ENCODE measurements around the gene SYMPK. TPM values are rescaled to one million over a fixed set of nuclear protein-coding genes. Genes with fewer than 3 reads are reported as not detected.

SYMPK gene
- total RNA-seq, 2 donors from 2014 or later, result 55.7 to 101 TPM

- Histone ChIP-seq H3K9ac (ENCODE audit: low read depth in 2 of 2, low read length in 2 of 2) (peak overlapping the region; percentile 73 to 94), H3K4me3 (peak overlapping the region; percentile 77), H3K27me3 (no peaks in the 10 kb centered on the region), H3K27ac (peak overlapping the region; percentile 97), H3K36me3 (no peaks in the 10 kb centered on the region), H3K4me1 (peaks cover 8% of the 10 kb centered on the region), H3K9me3 (no peaks in the 10 kb centered on the region)
- peak; percentile 96 for TF ChIP-seq CTCF (IDR thresholded peaks at IDR 0.05)
- intact Hi-C loops (cut with DNase I), result no loop called here
- peak; percentile 97 for DNase-seq
Measured at GRCh38 chr19:45770192-45771101, 92.5 kb downstream of the SYMPK start.

- no peaks in the 10 kb centered on the region for H3K27me3 ChIP-seq
- no peak for TF ChIP-seq CTCF (IDR thresholded peaks at IDR 0.05)
- peaks cover 8% of the 10 kb centered on the region for H3K4me1 ChIP-seq
- peak overlapping the region; percentile 63 to 94 for H3K9ac ChIP-seq (ENCODE audit: low read depth in 2 of 2, low read length in 2 of 2)
- peak overlapping the region; percentile 77 for H3K4me3 ChIP-seq
- no peaks in the 10 kb centered on the region for H3K9me3 ChIP-seq
- H3K27ac ChIP-seq, result peak overlapping the region; percentile 97
- H3K36me3 ChIP-seq, result no peaks in the 10 kb centered on the region
- intact Hi-C loops (cut with DNase I), result loop anchor here (5.0 kb wide), 2 partner anchors 53 to 78 kb away; partner anchors contain the start of genes QPCTL and SNRPD2
- peak; percentile 68 for DNase-seq
Measured at GRCh38 chr19:45769821-45770191, 93.1 kb downstream of the SYMPK start.

- intact Hi-C loops (cut with DNase I), result loop anchor here (5.0 kb wide), 2 partner anchors 52 to 77 kb away; partner anchors contain the start of genes QPCTL and SNRPD2
- Histone ChIP-seq H3K4me3 (peak within 1 kb of the TSS; percentile 77), H3K27ac (peak within 1 kb of the TSS; percentile 97), H3K4me1 (peaks cover 8% of the 10 kb centered on the region), H3K27me3 (no peaks in the 10 kb centered on the region), H3K9ac (ENCODE audit: low read depth in 2 of 2, low read length in 2 of 2) (peak within 1 kb of the TSS; percentile 94 to 95), H3K36me3 (no peaks in the 10 kb centered on the region), H3K9me3 (no peaks in the 10 kb centered on the region)
- TF ChIP-seq CTCF (IDR thresholded peaks at IDR 0.05), result no peak
- peak; percentile 99 for DNase-seq
Measured at GRCh38 chr19:45768984-45769782, 93.8 kb downstream of the SYMPK start, which contains the start of gene SIX5. Gene SIX5 (minus strand): TSS chr19:45769252. CDS start chr19:45768844, 408 bp downstream.

- intact Hi-C loops (cut with DNase I), result loop anchor here (5.0 kb wide), 2 partner anchors 51 to 76 kb away; partner anchors contain the start of genes QPCTL and SNRPD2
- no peak for DNase-seq
- Histone ChIP-seq H3K36me3 (no peaks in the 10 kb centered on the region), H3K9me3 (no peaks in the 10 kb centered on the region), H3K27me3 (no peaks in the 10 kb centered on the region), H3K4me3 (peak overlapping the region; percentile 77), H3K27ac (peak overlapping the region; percentile 97), H3K9ac (ENCODE audit: low read depth in 2 of 2, low read length in 2 of 2) (peak overlapping the region; percentile 94 to 95), H3K4me1 (peaks cover 8% of the 10 kb centered on the region)
- no peak for TF ChIP-seq CTCF (IDR thresholded peaks at IDR 0.05)
Measured at GRCh38 chr19:45768655-45768983, 94.3 kb downstream of the SYMPK start.
